Measurements from ENCODE around the gene SNX14.
"Not testable (repeated sequence)": the region's sequence is repeated elsewhere in the genome, so short reads cannot be mapped to it uniquely, and the experiment has no call there.

Gene SNX14

DNA sequence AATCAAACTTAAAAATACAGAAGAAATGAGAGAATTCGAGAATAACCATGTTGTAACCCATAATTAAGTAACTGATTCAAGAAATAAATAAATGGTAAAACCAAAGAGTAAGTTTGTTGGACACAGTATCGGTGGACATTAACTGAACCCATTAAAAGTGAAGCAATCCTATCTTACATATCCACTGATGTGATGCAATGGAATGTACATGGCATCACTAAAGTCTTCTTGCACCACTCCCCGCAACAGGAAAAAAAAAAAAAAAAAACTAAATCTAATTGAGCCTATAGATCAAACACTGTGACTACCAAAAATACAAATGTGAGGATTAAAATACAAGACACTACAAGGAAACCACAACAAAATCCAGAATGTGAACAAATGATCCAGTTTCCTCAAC lies 7.9 kb downstream of the SNX14 start:
- no peak for DNase-seq

DNA sequence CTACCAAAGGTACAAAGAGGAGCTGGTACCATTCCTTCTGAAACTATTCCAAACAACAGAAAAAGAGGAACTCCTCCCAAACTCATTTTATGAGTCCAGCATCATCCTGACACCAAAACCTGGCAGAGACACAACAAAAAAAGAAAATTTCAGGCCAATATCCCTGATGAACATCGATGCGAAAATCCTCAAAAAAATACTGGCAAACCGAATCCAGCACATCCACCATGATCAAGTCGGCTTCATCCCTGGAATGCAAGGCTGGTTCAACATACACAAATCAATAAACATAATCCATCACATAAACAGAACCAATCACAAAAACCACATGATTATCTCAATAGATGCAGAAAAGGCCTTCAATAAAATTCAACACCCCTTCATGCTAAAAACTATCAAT lies 10.8 kb downstream of the SNX14 start:
- DNase-seq: not testable (repeated sequence)

DNA sequence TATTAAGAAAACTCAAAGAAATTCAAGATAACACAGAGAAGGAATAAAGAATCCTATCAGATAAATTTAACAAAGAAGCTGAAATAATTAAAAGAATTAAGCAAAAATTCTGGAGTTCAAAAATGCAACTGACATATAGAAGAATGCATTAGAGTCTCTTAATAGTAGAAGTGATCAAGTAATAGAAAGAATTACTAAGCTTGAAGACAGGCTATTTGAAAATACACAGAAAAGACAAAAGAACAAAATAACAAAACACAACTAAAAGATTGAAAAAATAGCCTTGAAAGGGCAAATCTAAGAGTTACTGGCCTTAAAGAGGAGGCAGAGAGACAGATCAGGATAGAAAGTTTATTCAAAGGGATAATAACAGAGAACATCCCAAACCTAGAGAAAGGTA lies 12.1 kb downstream of the SNX14 start:
- DNase-seq: no peak

DNA sequence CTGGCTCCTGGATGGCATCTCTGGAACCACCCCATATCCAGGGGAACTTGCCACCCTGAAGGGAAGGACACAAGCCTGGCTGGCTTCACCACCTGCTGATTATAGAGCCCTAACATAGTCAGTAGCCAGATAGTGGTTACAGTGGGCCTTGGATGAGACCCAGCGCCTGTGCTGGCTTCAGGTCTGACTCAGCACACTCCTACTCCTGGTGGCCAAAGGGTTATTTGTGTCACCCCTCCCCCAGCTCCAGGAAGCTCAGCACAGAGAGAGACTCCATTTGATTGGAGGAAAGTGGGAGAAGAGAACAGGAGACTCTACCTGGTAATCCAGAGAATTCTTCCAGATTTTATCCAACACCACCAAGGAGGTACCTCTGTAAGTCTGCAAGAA lies 12.8 kb downstream of the SNX14 start:
- no peak for DNase-seq

DNA sequence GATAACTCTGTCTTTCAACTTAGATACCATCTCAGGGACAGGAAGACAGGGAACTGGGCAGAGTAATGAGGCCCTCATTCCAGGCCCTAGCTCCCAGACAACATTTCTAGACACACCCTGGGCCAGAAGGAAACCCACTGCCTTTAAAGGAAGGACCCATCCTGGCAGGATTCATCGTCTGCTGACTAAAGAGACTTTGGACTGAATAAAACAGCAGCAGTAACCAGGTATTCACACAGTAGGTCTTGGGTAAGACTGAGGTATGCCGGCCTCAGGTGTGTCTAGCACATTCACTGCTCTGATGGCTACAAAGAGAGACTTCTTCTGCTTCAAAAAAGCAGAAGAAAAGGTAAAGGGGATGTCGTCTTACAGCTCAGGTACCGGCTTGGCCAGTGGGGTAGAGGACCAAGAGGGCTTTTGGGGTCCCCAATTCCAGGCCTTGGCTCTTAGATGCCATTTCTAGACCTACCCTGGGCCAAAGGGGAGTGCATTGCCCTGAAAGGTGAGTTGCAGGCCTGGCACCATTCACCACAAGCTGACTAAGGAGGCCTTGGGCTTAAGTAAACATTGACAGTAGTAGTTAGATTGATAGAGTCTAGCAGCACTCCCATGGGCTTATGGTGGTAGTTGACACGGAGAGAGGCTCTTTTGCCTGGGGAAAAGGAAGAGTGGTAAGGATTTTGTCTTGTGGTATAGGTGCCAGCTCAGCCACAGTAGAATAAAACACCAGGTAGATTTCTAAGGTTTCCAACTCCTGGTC lies 13.4 kb downstream of the SNX14 start:
- no peak for DNase-seq

DNA sequence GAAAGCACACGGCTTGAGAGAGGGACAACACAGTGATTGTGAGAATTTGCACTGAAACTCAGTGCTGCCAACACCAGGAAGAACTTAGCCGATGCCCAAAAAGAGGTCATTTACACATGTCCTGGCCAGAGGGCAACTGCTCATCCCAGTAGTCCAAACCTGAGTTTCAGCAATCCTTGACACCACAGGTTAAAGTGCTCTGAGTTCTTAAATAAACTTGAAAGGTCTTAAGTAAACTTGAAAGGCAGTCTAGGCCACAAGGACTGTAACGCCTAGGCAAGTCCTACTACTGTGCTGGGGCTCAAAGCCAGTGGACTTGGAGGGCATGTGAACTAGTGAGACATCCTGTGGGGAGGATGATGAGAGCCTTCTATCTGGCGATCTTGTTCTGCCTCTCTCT lies 14.1 kb downstream of the SNX14 start:
- DNase-seq: no peak

DNA sequence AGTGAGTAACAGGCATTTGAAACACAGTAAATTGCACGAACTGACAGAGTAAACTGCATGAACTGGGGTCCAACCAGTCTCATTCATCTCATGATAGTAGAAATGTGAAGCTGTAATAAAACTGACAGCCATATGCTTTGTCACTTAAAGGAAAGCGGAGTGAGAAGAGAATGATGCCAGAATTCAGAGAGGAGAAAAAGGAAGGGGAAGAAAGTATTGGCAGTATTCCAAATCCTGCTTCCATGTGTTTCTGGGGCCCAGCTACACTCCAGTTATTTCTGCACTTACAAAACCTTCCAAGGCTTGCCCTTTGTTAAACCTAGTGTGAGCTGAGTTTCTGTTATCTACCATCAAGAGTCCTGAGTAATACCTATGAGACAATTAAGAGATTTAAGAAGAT lies 17.2 kb downstream of the SNX14 start:
- DNase-seq: no peak

DNA sequence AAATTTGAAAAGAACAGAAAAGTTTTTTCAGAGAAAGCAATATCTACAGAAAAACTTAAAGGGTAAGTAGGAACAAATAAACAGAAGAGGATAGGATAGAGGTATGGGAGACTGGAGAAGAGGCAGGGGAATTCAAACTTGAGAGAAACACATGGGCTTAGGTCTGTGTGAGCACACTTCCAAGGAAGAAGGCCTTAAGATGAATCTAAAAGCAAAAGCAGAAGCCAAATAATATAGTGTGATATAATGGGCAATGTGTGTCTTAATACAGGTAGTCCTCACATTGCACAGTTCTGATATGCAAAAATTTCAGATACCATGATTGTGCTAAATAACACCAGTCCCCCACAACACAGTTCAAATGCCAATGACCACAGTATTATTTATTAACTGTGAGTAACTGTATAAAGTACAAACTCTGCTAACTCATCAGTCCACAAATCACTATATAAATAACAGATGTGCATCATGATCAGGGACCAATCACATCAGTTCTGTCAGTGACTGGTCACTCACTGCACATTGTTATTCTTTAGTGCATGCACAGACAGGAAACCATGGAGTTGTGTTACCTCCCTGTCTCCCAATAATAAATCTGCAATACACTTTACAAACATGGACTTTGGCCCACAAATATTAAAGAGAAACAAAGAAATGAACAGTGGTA lies 18.6 kb downstream of the SNX14 start:
- DNase-seq: no peak

DNA sequence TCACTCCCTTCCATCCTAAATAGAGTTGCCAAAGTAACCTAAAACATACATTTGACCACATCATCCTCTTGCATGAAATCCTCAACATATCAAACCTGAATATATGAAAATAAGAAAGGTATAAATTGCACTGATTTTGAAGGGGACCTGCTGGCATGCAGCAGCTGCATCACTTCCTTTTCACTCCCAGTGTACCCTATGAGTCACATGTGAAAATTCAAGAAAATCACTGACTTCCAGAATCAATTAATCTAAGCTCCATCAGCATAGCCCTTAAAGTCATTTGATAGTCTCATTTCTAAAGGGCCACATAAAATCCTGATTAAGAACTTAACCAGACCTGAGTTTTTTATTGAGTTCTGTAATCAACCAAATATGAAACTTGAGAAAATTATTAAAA lies 24.3 kb downstream of the SNX14 start:
- no peak for DNase-seq

DNA sequence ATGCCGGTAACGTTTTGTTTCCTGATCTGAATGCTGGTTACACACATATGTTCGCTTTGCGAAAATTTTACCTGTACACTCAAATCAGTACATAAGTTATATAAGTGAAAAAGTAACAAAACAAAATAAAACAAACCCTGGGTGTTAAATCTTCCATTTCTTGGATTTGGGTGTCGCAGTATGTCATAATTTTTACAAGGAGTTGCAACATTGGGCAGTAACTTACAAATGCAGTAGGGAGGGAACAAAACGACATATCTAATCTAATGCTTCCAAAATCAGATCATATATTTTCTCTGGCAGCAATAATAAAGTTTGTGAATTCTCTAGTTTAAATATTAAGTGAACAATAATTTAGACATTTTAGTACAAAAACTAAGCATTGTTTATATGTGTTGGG lies 25.2 kb downstream of the SNX14 start:
- no peak for DNase-seq

DNA sequence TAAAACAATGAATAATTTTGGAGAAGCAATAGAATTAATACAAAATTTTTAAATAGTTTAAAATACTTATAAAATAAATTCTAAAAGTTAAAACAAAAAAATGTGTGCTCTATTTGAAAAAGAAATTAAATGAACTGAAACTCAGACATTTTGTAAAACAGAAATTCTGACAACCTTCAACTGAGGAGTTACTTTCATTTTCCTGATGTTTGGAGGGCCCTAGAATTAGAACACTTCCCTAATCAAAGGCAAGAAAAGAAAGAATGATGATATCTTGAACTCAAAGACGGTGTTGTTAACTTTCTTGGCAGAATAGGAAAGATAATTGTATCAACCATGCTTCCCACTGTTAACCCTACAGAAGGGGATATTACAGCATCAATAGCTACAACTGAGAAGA lies 27.9 kb downstream of the SNX14 start:
- DNase-seq: no peak

DNA sequence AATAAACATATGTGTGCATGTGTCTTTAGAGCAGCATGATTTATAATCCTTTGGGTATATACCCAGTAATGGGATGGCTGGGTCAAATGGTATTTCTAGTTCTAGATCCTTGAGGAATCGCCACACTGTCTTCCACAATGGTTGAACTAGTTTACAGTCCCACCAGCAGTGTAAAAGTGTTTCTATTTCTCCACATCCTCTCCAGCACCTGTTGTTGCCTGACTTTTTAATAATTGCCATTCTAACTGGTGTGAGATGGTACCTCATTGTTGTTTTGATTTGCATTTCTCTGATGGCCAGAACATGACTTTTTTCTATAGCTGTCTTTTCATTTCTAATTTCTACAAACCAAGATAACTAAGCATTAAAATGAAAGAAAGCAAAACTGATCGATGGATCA lies 29.4 kb downstream of the SNX14 start:
- DNase-seq: not testable (repeated sequence)

DNA sequence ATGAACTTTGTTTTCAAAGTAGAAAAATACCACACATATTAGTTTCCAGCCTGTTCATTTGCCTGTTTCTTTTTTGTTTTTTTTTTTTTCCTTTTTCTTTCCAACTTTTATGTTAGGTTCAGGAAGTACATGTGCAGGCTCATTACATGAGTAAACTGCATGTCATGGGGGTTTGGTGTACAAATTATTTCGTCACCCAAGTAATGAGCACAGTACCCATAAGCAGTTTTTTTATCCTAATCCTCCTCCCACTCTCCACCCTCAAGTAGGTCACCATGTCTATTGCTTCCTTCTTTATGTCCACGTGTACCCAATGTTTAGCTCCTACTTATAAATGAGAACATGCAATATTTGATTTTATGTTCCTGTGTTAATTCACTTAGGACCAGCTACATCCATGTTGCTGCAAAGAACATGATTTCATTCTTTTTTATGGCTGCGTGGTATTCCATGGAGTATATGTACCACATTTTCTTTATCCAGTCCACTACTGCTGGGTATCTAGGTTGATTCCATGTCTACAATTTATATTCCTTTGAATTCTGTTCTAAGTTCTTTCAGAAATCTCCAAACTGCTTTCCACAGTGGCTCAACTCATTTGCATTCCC lies 31.8 kb downstream of the SNX14 start:
- no peak for DNase-seq

DNA sequence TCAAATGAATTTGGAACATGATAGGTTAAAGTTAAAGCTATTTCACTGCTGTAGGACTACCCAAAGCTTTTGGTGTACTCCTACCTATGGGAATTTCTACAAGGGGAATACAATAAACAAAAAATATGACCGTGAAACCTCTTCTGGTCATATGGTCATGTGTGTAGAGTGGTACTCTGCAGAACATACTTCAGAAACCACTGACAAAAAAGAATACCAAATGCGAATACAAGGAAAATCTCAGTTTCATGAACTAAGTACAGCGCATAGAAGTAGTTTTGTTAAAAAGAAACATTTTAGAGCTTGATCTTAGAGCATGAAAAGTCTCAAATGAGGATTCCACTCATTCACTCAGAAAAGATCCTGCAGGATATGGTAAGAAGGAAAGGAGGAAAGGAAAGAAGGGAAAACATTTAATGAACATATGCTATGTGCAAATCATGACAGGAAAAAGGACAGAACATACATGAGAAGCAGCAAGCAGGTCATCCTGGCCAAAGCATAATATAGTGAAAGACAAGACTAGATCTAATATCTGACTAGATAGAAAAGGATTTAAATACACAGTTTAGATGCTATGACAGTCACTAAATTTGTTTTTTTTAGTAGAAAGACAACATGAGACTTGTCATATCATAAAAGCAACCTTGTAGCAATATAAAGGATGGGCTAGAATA lies 36.5 kb downstream of the SNX14 start:
- DNase-seq: no peak

DNA sequence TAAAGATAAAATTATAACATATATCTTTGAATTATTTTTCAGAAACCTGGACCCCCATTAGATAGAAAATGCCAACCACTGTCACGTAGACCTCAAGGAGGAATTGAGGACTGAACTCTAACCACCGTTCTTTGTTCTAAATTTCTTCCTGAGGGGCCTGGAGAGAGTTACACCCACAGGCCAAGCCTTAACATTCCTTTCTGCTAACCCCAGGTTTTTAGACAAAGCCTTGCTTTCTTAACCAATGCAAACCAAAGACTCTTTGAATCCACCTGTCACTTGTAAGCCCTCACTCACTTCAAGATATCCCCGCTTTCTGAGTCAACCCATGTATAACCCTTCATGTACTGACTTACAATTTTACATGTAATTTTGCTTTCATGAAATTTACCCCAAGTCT lies 41.0 kb downstream of the SNX14 start:
- no peak for DNase-seq

DNA sequence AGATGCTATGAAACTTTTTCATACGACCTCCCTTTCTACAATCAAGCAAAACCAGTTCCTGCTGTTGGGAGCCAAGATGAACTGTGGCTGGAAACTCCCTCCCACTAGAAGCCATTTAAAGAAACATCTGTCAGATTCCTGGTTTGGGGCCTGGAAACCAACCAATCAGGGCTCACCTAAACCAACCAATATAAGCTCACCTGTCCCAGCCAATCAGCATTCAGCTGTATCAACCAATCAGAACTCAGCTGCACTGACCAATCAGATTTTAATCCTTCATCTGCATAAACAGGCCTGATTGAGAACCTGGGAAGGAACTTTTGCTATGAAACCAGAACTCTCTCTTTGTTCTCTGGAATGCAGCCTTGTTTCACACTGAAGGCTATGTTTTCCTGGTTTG lies 42.4 kb downstream of the SNX14 start:
- no peak for DNase-seq

DNA sequence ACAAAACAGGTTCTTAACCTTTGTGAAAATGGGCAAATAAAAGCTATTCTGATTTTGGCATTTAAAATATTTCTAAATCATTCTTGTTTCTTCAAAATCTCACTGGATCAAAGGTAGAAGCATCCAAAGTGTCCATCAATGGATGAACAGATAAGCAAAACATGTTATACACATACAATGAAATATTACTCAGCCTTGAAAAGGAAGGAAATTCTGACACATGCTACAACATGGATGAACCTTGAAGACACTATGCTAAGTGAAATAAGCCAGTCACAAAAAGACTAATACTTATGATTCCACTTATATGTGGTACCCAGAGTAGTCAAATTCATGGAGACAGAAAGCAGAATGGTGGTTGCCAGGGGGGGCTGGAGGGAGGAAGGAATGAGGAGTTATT lies 45.9 kb downstream of the SNX14 start:
- DNase-seq: no peak

DNA sequence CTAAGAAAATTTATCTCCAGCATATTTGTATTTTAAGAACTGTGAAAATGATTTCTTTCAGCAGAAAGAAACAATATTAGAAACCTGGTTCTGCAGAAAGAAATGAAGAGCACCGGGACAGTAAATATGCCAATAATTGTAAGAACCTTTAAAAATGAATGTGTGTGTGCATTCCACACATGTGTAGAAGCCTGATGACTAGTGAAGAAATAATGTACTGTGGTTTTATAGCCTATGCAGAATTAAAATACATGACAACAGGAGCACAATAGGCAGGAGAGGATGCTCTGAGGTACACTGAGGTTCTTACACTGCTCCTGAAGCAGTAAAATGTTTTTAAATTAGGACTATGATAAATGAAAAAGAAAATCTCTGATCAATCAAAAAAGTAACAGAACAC lies 48.9 kb downstream of the SNX14 start:
- DNase-seq: no peak

DNA sequence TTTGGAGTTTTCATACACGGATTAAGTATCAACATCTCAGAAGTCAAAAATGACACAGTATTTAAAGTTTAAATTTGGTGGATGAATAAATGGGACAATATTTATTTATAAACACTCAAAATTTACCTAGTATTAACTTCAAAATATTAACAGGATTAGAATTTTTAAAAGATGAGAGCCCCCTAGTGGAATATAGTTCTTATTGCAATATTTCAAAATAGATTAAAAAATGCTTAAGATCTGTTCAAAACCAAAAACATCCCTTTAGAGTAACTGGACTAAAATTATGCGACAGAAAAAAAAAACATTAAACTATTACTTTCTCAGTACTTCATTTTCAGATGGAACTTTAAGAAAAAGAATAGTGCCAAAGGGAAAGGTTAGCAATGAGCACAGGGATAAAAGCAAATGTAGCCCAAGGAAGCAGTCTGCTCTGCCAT lies 56.6 kb downstream of the SNX14 start:
- no peak for DNase-seq

DNA sequence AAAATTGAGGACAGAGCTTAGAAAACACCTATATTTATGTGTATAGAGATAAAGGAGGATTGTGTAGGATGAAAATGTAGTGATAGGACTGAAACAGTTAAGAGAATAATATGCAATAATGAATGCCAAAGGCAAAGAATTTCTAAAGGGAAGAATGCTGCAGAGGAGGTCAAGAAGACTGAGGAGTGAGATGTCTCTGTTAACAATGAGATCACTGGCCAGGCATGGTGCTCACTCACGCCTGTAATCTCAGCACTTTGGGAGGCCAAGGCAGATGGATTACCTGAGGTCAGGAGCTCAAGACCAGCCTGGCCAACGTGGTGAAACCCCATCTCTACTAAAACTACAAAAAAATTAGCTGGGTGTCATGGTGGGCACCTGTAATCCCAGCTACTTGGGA lies 69.4 kb downstream of the SNX14 start:
- DNase-seq: not testable (repeated sequence)

DNA sequence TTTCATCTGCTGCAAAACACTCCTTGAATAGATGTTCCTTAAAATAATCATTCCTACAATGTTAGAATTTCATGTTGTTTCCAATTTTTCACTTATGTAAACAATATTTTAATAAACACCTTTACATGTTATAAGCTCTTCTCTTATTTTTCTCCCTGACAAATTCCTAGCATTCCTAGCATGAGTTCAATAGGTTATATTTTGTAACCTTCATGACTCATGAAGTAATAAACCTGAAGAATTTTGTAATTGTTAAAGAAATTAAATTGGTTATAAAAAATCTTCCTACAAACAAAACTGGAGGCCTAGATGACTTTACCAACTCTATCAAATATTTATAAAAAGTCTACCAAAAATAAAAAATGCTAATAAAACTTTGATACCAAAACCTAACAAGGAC lies 77.5 kb downstream of the SNX14 start:
- no peak for DNase-seq

DNA sequence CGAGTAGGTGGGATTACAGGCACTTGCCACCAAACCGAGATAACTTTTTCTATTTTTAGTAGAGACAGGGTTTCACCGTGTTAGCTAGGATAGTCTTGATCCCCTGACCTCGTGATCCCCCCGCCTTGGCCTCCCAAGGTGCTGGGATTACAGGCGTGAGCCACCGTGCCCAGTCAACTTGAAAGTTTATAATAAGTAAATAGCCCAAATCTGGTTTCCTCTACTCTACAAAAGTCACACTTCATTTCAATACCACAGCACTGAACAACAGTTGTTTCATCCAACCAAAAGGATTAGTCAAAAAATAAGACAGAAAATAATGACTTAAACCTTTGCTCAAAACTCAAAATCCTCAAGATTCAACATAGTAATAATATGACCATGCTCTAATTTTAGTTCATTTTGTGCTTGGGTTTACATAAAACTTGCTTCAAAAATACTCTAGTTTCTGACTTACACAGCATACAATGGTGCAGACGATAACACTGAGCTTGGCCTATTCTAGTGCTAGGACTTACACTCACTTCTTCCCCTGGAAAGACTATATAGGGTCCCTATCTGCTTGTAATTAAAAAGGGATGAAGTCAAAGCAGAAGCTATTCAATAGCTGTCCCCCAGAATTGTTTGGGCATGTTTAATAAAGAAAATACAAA lies 87.1 kb downstream of the SNX14 start:
- no peak for DNase-seq

DNA sequence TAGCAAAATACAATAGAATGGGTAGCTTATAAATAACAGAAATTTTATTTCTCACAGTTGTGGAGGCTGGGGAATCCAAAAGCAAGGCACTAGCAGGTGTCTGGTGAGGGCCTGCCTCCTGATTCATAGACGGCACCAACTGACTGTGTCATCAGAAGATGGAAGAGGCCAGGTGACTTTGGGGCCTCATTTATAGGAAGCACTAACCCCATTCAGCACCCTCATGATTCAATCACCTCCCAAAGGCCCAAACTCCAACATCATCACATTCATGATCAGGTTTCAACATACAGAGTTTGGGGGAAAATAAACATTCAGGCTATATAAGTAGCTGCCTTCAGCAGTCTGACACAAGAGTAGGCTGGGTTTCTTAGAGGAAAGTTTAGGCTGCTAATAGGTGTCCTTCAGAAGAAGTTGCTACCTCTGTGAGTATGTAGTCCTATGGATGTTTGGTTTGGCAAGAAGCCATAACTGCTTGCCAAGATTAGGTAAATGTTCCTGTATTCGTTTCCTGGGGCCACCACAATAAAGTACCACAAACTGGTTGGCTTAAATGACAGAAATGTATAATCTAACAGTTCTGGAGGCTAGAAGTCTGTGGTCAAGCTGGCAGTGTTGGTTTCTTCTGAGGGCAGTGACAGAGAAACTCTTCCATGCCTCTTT lies 94.9 kb downstream of the SNX14 start:
- no peak for DNase-seq

All from NCI-H2107 (cell line).